Neuronal stem cell (in vitro differentiated cells): ENCODE results near the gene MAP1LC3B2.
A peak's percentile ranks its signal among the peaks of the same experiment; 100 is the strongest.

Source experiments
- DNase-seq: peaks from one replicate; pipeline ENCODE4 v3.0.0-alpha.2; 2013; ENCODE audit warnings: low spot score
- H2AFZ ChIP-seq: one replicate; pipeline ENCODE4 v1.6.1; 2013; ENCODE audit warnings: mild to moderate bottlenecking, low read length, inconsistent platforms
- H2AK5ac ChIP-seq: 2 replicates; pipeline ENCODE4 v1.6.1; 2013; ENCODE audit warnings: low read depth, mild to moderate bottlenecking, inconsistent platforms, low read length, moderate library complexity, mixed read lengths
- H2BK120ac ChIP-seq: 2 replicates; pipeline ENCODE4 v1.6.1; 2013; ENCODE audit warnings: low read depth, mild to moderate bottlenecking, inconsistent platforms, low read length, moderate library complexity, mixed read lengths
- H2BK12ac ChIP-seq: one replicate; pipeline ENCODE4 v1.6.1; 2013; ENCODE audit warnings: low read length, inconsistent platforms
- H2BK15ac ChIP-seq: 2 replicates; pipeline ENCODE4 v1.6.1; 2013; ENCODE audit warnings: mild to moderate bottlenecking, low read length, inconsistent platforms, mixed read lengths
- H2BK5ac ChIP-seq: one replicate; pipeline ENCODE4 v1.6.1; 2013; ENCODE audit warnings: inconsistent platforms, mild to moderate bottlenecking, low read length, moderate library complexity
- H3K14ac ChIP-seq: one replicate; pipeline ENCODE4 v1.6.1; 2013; ENCODE audit warnings: low read length, inconsistent platforms
- H3K18ac ChIP-seq: 2 replicates; pipeline ENCODE4 v1.6.1; 2013; ENCODE audit warnings: low read length, inconsistent platforms
- H3K23ac ChIP-seq: 2 replicates; pipeline ENCODE4 v1.6.1; 2013; ENCODE audit warnings: low read depth, mild to moderate bottlenecking, mixed read lengths, low read length, inconsistent platforms; ENCODE audit not compliant: poor library complexity
- H3K27ac ChIP-seq: replicated peaks from 3 replicates; pipeline ENCODE4 v1.5.1; 2013; ENCODE audit warnings: low read length, inconsistent platforms
- H3K27me3 ChIP-seq, 3 experiments: 2 replicates each; pipeline ENCODE4 v1.6.1; 2013; ENCODE audit warnings: low read length in 3 of 3, mild to moderate bottlenecking in 2 of 3, inconsistent platforms in 1 of 3, low read depth in 1 of 3, mixed read lengths in 1 of 3, moderate library complexity in 1 of 3; ENCODE audit not compliant: control insufficient read depth in 3 of 3, insufficient read depth in 3 of 3
- H3K36me3 ChIP-seq, 2 donors: replicated peaks in 1 of 2; 2 replicates each; pipeline ENCODE4 v1.6.1; 2013; ENCODE audit warnings: low read length in 2 of 2; ENCODE audit not compliant: control insufficient read depth in 2 of 2, insufficient read depth in 2 of 2
- H3K4ac ChIP-seq: 2 replicates; pipeline ENCODE4 v1.6.1; 2013; ENCODE audit warnings: inconsistent platforms, mild to moderate bottlenecking, low read length, moderate library complexity
- H3K4me1 ChIP-seq, 2 donors: 1 replicate in 1 of 2; 2 replicates in 1 of 2; pipeline ENCODE4 v1.6.1; 2013; ENCODE audit warnings: low read length in 2 of 2, low read depth in 1 of 2; ENCODE audit not compliant: control insufficient read depth in 2 of 2, insufficient read depth in 1 of 2
- H3K4me2 ChIP-seq: one replicate; pipeline ENCODE4 v1.6.1; 2013; ENCODE audit warnings: mild to moderate bottlenecking, low read length, inconsistent platforms; ENCODE audit not compliant: insufficient read depth, poor library complexity, severe bottlenecking
- H3K4me3 ChIP-seq, 2 donors: 2 replicates each; pipeline ENCODE4 v1.5.1; 2013; ENCODE audit warnings: low read length in 2 of 2, mild to moderate bottlenecking in 2 of 2, inconsistent platforms in 1 of 2, moderate library complexity in 1 of 2
- H3K79me1 ChIP-seq: one replicate; pipeline ENCODE4 v1.6.1; 2013; ENCODE audit warnings: low read depth, mild to moderate bottlenecking, inconsistent platforms, low read length, moderate library complexity
- H3K9ac ChIP-seq: one replicate; pipeline ENCODE4 v1.6.1; 2013; ENCODE audit warnings: mild to moderate bottlenecking, low read depth, low read length, inconsistent platforms; ENCODE audit not compliant: poor library complexity
- H3K9me3 ChIP-seq, 2 donors: replicated peaks in 1 of 2; 2 replicates each; pipeline versions ENCODE3 to v1.6.1; 2013; ENCODE audit warnings: low read length in 2 of 2, mild to moderate bottlenecking in 2 of 2, inconsistent platforms in 1 of 2, low read depth in 1 of 2, mixed read lengths in 1 of 2, moderate library complexity in 1 of 2; ENCODE audit not compliant: control insufficient read depth in 2 of 2, insufficient read depth in 1 of 2
- H4K8ac ChIP-seq: one replicate; pipeline ENCODE4 v1.6.1; 2013; ENCODE audit warnings: low read depth, mild to moderate bottlenecking, inconsistent platforms, low read length, moderate library complexity
- H4K91ac ChIP-seq: one replicate; pipeline ENCODE4 v1.6.1; 2013; ENCODE audit warnings: low read length, low read depth, mild to moderate bottlenecking, inconsistent platforms; ENCODE audit not compliant: poor library complexity
- WGBS, 2 donors: extraction: QIAGEN DNeasy Blood & Tissue Kit; methylation state at CpG; one replicate each; pipeline ENCODE4 v1.1.7; 2013; ENCODE audit warnings: missing lambda C conversion rate in 2 of 2, mixed read lengths in 1 of 2; ENCODE audit not compliant: insufficient read length in 2 of 2, insufficient replicate concordance in 1 of 2; ENCODE audit errors: extremely low coverage in 2 of 2; 5-methylcytosine and 5-hydroxymethylcytosine counted together

The MAP1LC3B2 gene

GRCh38 chr12:116537101-116537904 lies 21.9 kb upstream of the MAP1LC3B2 start:
- Histone ChIP-seq H3K23ac (no peak overlapping the region), H3K27me3 (peaks cover 0 to 15% (median 0%) of the 10 kb centered on the region in 3 experiments), H4K8ac (no peak overlapping the region), H3K4me1 (peaks cover 6 to 33% of the 10 kb centered on the region in 2 donors), H2BK12ac (peak overlapping the region; percentile 16), H2AFZ (no peak overlapping the region), H2BK120ac (no peak overlapping the region), H3K9me3 (no peaks in the 10 kb centered on the region), H3K14ac (no peak overlapping the region), H3K27ac (no peak overlapping the region), H2BK15ac (no peak overlapping the region), H4K91ac (no peak overlapping the region), H3K4me2 (no peak overlapping the region), H2BK5ac (no peak overlapping the region), H3K4me3 (no peak overlapping the region), H3K79me1 (no peaks in the 10 kb centered on the region), H2AK5ac (peak overlapping the region; percentile 17), H3K18ac (peak overlapping the region; percentile 62), H3K36me3 (no peaks in the 10 kb centered on the region), H3K9ac (no peak overlapping the region), H3K4ac (no peak overlapping the region)
- no CpG with 5 or more reads among the region's 15 CpGs for WGBS, 2 donors
- no peak for DNase-seq

- Histone ChIP-seq H3K4me3 (no peak overlapping the region), H3K14ac (no peak overlapping the region), H3K9me3 (no peaks in the 10 kb centered on the region), H4K91ac (no peak overlapping the region), H2BK120ac (no peak overlapping the region), H3K79me1 (no peaks in the 10 kb centered on the region), H2AFZ (no peak overlapping the region), H3K4me2 (no peak overlapping the region), H3K36me3 (no peaks in the 10 kb centered on the region), H3K18ac (no peak overlapping the region), H3K27ac (no peak overlapping the region), H2BK12ac (no peak overlapping the region), H3K4me1 (peaks cover 6 to 27% of the 10 kb centered on the region in 2 donors), H3K4ac (no peak overlapping the region), H2AK5ac (no peak overlapping the region), H3K23ac (no peak overlapping the region), H3K9ac (no peak overlapping the region), H3K27me3 (peaks cover 0 to 17% (median 0%) of the 10 kb centered on the region in 3 experiments), H2BK5ac (no peak overlapping the region), H4K8ac (no peak overlapping the region), H2BK15ac (no peak overlapping the region)
- DNase-seq, result no peak
- no CpG with 5 or more reads among the region's 1 CpG for WGBS, 2 donors
Observed at GRCh38 chr12:116538076-116538591, 21.0 kb upstream of the MAP1LC3B2 start.

- Histone ChIP-seq H2BK12ac (no peak overlapping the region), H3K18ac (no peak overlapping the region), H2AFZ (no peak overlapping the region), H3K4ac (no peak overlapping the region), H3K4me2 (no peak overlapping the region), H4K91ac (no peak overlapping the region), H3K14ac (no peak overlapping the region), H3K36me3 (no peaks in the 10 kb centered on the region), H2BK15ac (no peak overlapping the region), H3K23ac (no peak overlapping the region), H3K27ac (no peak overlapping the region), H4K8ac (no peak overlapping the region), H3K9ac (no peak overlapping the region), H3K79me1 (no peaks in the 10 kb centered on the region), H3K9me3 (no peaks in the 10 kb centered on the region), H3K4me3 (no peak overlapping the region), H2BK120ac (no peak overlapping the region), H2BK5ac (no peak overlapping the region), H2AK5ac (no peak overlapping the region), H3K27me3 (peaks cover 0 to 19% (median 0%) of the 10 kb centered on the region in 3 experiments), H3K4me1 (peaks cover 3 to 27% of the 10 kb centered on the region in 2 donors)
- DNase-seq, result no peak
- no CpG with 5 or more reads among the region's 8 CpGs for WGBS, 2 donors
Observed at GRCh38 chr12:116538682-116539305, 20.4 kb upstream of the MAP1LC3B2 start.

- H4K91ac ChIP-seq, result no peak overlapping the region
- H2BK5ac ChIP-seq, result no peak overlapping the region
- peaks cover 3 to 27% of the 10 kb centered on the region in 2 donors for H3K4me1 ChIP-seq
- no peaks in the 10 kb centered on the region for H3K79me1 ChIP-seq
- no peak overlapping the region for H2BK12ac ChIP-seq
- no peak overlapping the region for H4K8ac ChIP-seq
- no peak overlapping the region for H2AK5ac ChIP-seq
- no peak overlapping the region for H2BK15ac ChIP-seq
- DNase-seq, result no peak
- H3K4me2 ChIP-seq, result no peak overlapping the region
- peaks cover 0 to 19% (median 0%) of the 10 kb centered on the region in 3 experiments for H3K27me3 ChIP-seq
- no peak overlapping the region for H3K14ac ChIP-seq
- no peak overlapping the region for H3K27ac ChIP-seq
- no peak overlapping the region for H2AFZ ChIP-seq
- no peak overlapping the region for H3K9ac ChIP-seq
- H3K18ac ChIP-seq, result no peak overlapping the region
- WGBS, 2 donors, result no CpG with 5 or more reads among the region's 1 CpG
- no peaks in the 10 kb centered on the region for H3K36me3 ChIP-seq
- no peak overlapping the region for H3K4me3 ChIP-seq
- H3K23ac ChIP-seq, result no peak overlapping the region
- H3K4ac ChIP-seq, result no peak overlapping the region
- no peak overlapping the region for H2BK120ac ChIP-seq
- H3K9me3 ChIP-seq, result no peaks in the 10 kb centered on the region
Observed at GRCh38 chr12:116539361-116539771, 19.8 kb upstream of the MAP1LC3B2 start.
